Body of pancreas (tissue), 4 donors: Measurements from ENCODE around the gene JAKMIP2. TPM values are rescaled to one million over a fixed set of nuclear protein-coding genes. Genes with fewer than 3 reads are reported as not detected.

ENCODE experiments used
- ATAC-seq: fragments of 150-250 bp; one replicate; pipeline ENCODE4 v1.9.1; 2016
- DNase-seq, 4 donors: peaks; one replicate each; pipeline ENCODE4 v3.0.0-alpha.2; 2019
- H3K27ac ChIP-seq, 4 donors: fragments of 200-600 bp; sonication (generic); 1 replicate in 3 of 4; 2 replicates in 1 of 4; pipeline versions ENCODE4 v1.5.1 to v1.6.1; 2016 to 2019; ENCODE audit warnings: mild to moderate bottlenecking in 1 of 4, mixed read lengths in 1 of 4, moderate library complexity in 1 of 4
- H3K27me3 ChIP-seq, 2 donors: fragments of 200-600 bp; sonication (generic); one replicate each; pipeline ENCODE4 v1.6.0; 2016; ENCODE audit warnings: mild to moderate bottlenecking in 1 of 2
- H3K36me3 ChIP-seq, 2 donors: fragments of 200-600 bp; sonication (generic); replicated peaks in 1 of 2; 2 replicates each; pipeline ENCODE4 v1.5.1; 2016; ENCODE audit warnings: low read depth in 2 of 2; ENCODE audit not compliant: insufficient read depth in 1 of 2
- H3K4me1 ChIP-seq: fragments of 200-600 bp; sonication (generic); one replicate; pipeline ENCODE4 v1.6.0; 2016
- H3K4me3 ChIP-seq, 2 donors: fragments of 200-600 bp; sonication (generic); 1 replicate in 1 of 2; 2 replicates in 1 of 2; pipeline ENCODE4 v1.5.1; 2016 to 2019
- H3K9me3 ChIP-seq, 3 donors: fragments of 200-600 bp; sonication (generic); 1 replicate in 2 of 3; 2 replicates in 1 of 3; pipeline ENCODE4 v1.5.1; 2016
- CTCF ChIP-seq, 7 experiments: fragments of 450-650 bp in 4 of 7; fragments of 200-600 bp in 3 of 7; sonication (generic) in 3 of 7; IDR thresholded peaks; one replicate each; pipeline ENCODE4 v1.5.1; 2016 to 2019; ENCODE audit warnings: antibody characterized with exemption in 7 of 7
- POLR2A ChIP-seq, 3 donors: fragments of 450-650 bp; IDR thresholded peaks; one replicate each; pipeline ENCODE4 v1.6.1; 2016; ENCODE audit warnings: antibody characterized with exemption in 3 of 3, mild to moderate bottlenecking in 2 of 3
- WGBS, 2 donors: methylation state at CpG; one replicate each; pipeline ENCODE4 v1.1.5; 2017; 5-methylcytosine and 5-hydroxymethylcytosine counted together
- intact Hi-C: fragments of 100-400 bp; cut with DNase I; formaldehyde crosslinking; loops from one replicate; pipeline ENCODE4 v1.15.1; 2023
- total RNA-seq, 2 donors: library from RNA; depleted of rRNA; stranded (reverse); fragments of >200 nt; gene quantifications; one replicate each; pipeline ENCODE4 v1.1.0, GENCODE V29; 2016

Gene JAKMIP2
- total RNA-seq, 2 donors from 2014 or later = 0.78 to 1.3 TPM

DNA sequence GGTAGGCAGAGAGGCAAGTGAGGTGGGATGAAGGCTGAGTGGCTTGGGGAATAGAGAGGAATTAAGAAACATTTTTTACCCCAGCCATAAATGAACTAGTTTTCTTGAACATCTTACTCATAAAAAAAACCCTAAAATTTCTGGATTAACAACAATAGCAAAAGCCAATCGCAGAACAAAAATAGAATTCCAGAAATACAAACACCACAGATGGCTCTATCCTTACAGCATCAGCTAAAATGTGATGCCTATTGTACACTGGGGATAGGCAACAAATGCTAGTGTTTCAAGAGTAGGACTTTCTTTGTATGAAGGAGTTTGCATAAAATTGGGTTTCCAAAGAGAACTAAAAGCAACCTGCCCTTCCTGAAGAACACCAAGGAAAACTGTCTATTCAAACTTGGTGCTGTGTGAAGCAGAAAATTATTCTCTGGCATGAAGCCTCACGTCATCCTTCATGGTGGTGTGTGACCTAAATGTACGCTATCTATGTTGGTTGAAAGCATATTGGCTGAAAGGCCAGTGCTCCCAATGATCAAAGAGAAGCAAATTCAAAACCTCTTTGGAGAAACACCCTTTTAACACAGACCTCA lies 82.9 kb downstream of the JAKMIP2 start:
- Histone ChIP-seq H3K36me3 (no peaks in the 10 kb centered on the region), H3K4me1 (peaks cover 7% of the 10 kb centered on the region), H3K4me3 (no peak overlapping the region), H3K27me3 (no peaks in the 10 kb centered on the region), H3K9me3 (no peaks in the 10 kb centered on the region), H3K27ac (no peak overlapping the region)
- DNase-seq (no peak), ATAC-seq (no peak)
- 84 to 89% methylated on average over 3 of the region's 3 CpGs for WGBS, 2 donors
- TF ChIP-seq POLR2A (IDR thresholded peaks at IDR 0.05) = no peak
- TF ChIP-seq CTCF (IDR thresholded peaks at IDR 0.05) = no peak
- intact Hi-C loops = no loop called here

- Histone ChIP-seq H3K27me3 (no peaks in the 10 kb centered on the region), H3K4me1 (peaks cover 7% of the 10 kb centered on the region), H3K9me3 (no peaks in the 10 kb centered on the region), H3K4me3 (no peak overlapping the region), H3K27ac (no peak overlapping the region), H3K36me3 (no peaks in the 10 kb centered on the region)
- ATAC-seq (no peak), DNase-seq (no peak)
- TF ChIP-seq POLR2A (IDR thresholded peaks at IDR 0.05) (no peak), CTCF (IDR thresholded peaks at IDR 0.05) (no peak)
- intact Hi-C loops = no loop called here
Measured at GRCh38 chr5:147697380-147697779, 85.1 kb downstream of the JAKMIP2 start.

GRCh38 chr5:147694772-147695171 lies 87.8 kb downstream of the JAKMIP2 start:
- WGBS, 2 donors = 23 to 29% methylated on average over 2 of the region's 2 CpGs
- Histone ChIP-seq H3K36me3 (no peaks in the 10 kb centered on the region), H3K9me3 (no peaks in the 10 kb centered on the region), H3K4me3 (no peak overlapping the region), H3K27me3 (no peaks in the 10 kb centered on the region), H3K4me1 (peaks cover 7% of the 10 kb centered on the region), H3K27ac (no peak overlapping the region)
- ATAC-seq = no peak
- no peak for TF ChIP-seq CTCF (IDR thresholded peaks at IDR 0.05)
- no peak for TF ChIP-seq POLR2A (IDR thresholded peaks at IDR 0.05)
- intact Hi-C loops = no loop called here
- DNase-seq = no peak

DNA sequence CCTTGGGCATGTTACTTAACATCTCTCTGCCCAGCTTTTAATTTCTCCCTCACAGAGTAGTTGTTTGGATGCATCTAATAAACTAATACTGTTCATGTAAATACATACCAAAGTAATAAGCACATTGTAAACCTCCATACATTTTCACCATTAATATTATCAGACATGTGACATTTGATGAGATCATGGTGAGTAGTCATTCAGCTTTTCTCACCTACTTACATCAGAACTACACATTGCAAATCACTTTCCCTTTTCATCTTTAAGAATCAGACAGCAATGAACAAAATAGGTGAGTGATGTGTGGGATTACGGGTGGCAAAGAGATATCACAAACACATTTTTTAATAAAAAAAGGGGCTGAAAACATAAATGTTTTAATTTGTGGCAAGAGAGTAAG lies 89.3 kb downstream of the JAKMIP2 start:
- 88 to 91% methylated on average over 1 of the region's 1 CpG for WGBS, 2 donors
- no peak overlapping the region for H3K27ac ChIP-seq
- H3K27me3 ChIP-seq = no peaks in the 10 kb centered on the region
- intact Hi-C loops = no loop called here
- no peak for ATAC-seq
- peaks cover 7% of the 10 kb centered on the region for H3K4me1 ChIP-seq
- no peaks in the 10 kb centered on the region for H3K36me3 ChIP-seq
- H3K4me3 ChIP-seq = no peak overlapping the region
- DNase-seq = no peak
- no peaks in the 10 kb centered on the region for H3K9me3 ChIP-seq
- no peak for TF ChIP-seq CTCF (IDR thresholded peaks at IDR 0.05)
- TF ChIP-seq POLR2A (IDR thresholded peaks at IDR 0.05) = no peak

- WGBS, 2 donors = 58 to 67% methylated on average over 3 of the region's 3 CpGs
- intact Hi-C loops = no loop called here
- Histone ChIP-seq H3K4me3 (no peak overlapping the region), H3K27me3 (no peaks in the 10 kb centered on the region), H3K9me3 (no peaks in the 10 kb centered on the region), H3K27ac (no peak overlapping the region), H3K36me3 (no peaks in the 10 kb centered on the region), H3K4me1 (peaks cover 7% of the 10 kb centered on the region)
- TF ChIP-seq POLR2A (IDR thresholded peaks at IDR 0.05) (no peak), CTCF (IDR thresholded peaks at IDR 0.05) (no peak)
- DNase-seq (no peak), ATAC-seq (no peak)
Measured at GRCh38 chr5:147691130-147691529, 91.4 kb downstream of the JAKMIP2 start.
